GM19452 (cell line): ENCODE results near the gene GNG12.

Experiments used
- ATAC-seq: cut with Tn5 transposase; IDR thresholded peaks from one replicate; pipeline ENCODE4 v1.9.1; 2021; ENCODE audit not compliant: unreplicated experiment

The GNG12 gene

DNA sequence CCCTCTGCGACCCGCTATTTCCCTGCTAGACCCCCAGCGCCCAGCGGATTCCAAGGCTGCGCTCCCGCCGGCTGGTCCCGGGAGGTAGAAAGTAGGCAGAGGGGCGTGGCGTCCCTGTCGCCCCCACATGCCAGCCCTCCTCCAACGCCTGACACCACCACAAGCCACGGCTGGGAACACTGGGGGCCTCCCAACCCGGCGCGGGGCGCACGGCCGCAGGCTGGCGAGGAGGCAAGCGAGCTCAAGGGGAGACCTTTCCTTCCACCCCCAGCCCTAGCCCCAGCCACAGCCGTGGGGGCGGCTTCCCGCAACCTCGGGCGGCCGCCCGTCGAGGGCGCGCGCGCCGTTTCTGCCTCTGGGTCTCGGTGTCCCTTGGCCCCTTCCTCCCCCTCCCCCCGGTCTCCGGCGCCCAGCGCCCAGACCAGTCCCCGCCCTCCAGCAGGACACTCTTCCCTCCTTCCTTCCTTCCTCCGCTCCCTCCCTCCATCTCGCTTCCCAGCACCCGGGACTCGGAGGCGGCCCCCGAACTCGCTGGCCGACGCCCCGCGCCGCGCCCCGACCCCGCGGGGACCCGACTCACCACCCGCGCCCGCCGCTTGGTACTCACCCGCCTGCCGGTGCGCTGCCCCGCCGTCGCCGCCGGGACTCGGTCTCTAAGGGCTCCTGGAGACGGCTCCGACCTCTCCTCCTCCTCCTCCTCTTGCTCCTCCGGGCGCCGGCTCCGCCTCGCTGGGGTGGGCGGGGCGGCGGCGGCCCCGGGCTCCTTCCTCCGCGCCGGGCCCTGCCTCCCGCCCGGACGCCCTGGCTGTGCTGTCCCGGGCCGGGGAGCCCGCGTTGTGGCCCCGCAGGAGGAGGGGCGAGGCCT lies at the start of gene GNG12:
TSS of gene GNG12 (minus strand) at position 731 of the 865 bp plus-strand sequence. CDS start 125,781 bp downstream, outside the sequence.
- peak; percentile 46 for ATAC-seq

DNA sequence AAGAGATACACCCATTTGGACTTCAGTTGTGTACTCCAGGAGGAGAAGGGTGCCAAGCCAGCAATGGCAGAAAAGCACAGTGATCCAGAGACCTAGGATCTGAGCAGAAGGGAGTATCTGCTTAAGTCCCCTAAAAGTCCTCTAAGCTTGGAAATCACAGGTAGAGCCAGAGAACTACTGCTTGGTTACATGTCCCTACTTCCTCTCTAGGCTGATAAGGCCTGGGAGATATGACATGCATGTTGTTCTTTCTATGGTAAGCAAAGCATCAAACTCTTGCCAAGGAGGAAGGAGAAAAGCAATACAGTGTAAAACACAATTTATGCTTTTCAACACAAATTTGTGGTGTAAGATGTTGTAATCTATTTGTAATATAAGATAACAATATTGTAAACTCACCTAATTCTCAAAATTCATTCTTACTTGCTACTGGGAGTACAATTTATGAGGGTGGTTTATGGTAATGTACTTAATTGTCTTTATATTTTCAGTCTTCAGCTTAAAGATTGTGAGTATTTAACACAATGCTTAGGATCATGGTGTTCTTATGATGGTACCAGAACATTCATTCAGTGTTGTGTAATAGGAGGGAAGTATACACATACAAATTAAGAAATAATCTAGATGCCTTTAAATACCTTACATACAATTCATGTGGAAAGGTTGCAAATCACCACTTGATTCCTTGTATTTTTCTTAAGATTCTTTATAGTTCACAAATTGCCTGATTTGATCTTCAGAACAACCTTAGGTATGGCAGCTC lies 49.1 kb upstream of the GNG12 start:
- no peak for ATAC-seq

DNA sequence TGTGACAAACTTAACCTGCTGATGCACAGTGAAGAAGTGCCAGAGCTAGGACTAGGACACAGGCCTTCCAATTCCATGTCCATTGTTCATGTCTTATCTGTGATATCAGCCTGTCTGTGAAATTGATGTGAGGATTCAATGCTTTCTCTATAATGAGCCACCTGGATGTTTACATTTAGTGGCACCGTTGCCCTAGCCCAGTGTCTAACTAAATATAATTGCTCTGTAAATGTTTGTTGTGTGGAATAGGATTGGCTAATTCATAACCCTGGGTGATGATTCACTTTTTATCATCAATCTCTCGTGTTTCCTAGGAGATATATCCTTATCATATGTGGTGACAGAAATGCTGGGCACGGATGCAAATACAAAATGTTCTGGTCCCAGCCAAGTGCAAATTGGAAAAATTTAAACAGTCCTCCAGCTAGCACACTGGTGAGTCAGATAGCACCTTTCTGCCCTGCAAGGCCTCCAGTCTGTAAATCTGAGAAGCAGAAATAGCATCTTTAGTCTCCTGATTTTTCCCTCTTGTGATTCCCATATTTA lies 46.9 kb upstream of the GNG12 start:
- ATAC-seq, result no peak

DNA sequence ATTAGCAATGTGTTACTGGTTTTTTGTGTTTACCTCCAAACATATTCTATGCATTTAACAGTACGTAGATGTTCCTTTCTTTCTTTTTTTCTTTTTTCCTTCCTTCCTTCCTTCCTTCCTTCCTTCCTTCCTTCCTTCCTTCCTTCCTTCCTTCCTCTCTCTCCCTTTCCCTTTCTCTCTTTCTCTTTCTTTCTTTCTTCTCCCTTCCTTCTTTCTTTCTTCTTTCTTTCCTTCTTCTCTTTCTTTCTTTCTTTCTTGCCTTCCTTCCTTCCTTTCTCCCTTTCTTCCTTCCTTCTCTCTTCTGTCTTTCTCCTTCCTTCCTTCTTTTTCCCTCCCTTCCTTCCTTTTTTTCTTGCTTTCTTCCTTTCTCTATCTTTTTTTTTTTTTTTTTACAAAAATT lies 46.2 kb upstream of the GNG12 start:
- ATAC-seq, result no peak

DNA sequence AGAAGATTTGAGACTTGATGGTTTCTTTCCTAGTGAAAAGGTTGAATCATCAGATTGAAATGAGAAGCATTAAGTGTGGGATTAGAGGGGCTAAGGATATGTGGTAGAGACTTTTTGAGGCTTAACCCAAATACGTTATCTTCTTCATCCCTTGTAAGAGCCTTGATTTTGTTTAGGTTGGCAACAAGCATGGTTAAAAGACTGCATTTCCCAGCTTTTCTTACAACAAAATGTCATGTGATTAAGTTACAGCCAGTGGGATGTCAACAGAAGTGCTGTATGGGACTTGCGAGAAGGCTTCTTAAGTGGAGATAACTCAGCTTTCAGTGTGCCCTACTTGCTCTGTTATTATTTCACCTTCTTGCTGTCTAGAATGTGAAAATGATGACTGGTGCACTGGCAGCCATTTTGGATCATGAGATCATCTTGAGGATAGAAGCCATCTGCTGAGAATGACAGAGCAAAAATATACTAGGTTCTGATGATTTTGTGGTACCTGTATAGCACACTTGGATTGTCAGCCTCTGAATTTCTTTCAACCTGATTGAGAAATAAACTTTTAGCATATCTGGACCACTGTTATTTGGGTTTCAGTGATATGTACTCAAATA lies 41.3 kb upstream of the GNG12 start:
- ATAC-seq, result no peak

DNA sequence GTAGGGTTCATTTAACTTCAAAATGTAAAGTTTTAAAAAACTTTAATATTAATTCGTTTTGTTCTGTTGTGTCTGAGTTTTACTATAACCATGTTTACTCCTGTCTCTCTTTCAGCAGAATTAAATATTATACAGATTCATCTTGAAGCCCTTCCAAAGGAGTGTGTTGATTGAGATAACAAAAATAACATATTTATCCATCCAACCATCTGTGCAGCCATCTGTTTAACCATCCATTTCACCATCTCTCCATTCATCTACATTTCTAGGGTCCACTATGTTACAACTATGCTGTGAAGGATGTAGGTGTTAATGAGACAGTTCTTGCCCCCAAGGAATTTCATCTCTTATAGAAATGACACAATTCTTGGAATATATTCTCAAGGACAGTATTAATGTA lies 36.0 kb upstream of the GNG12 start:
- no peak for ATAC-seq

DNA sequence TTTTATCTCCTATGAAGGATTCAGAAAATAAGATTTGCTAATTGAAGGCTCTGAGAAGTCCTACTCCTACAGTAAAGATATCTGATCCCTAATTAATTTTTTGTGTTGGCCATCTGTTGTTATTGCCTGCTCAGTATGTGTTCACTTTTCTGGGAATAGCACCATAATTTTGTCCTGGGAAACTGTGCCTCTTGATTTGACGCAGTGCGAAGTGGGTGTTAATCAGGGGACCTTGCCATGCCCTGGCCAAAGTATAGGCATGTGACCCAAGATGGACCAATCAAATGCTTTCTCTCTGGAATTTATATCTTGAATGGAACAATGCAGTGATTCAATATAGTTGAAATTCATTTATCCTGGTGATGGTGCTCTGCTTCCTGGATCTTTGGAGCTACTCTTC lies 30.4 kb upstream of the GNG12 start:
- ATAC-seq, result no peak

DNA sequence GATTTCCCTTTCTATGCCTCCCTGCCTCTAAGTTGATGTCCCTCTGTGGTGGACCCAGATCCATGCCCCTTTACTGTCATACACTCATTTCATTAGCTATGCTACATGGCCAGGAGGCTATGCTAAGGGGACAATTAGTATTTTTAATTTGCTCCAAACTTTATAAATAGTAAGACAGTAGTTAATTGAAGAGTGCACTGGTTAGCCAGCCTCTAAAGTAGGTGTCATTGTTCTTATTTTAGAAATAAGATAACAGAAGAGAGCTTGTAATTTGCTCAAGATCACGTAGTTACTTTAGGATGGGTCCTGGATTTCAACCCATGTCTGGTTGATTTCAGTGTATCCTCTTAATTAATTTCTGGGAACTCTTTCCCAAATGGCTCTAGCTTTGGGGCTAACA lies 29.4 kb upstream of the GNG12 start:
- no peak for ATAC-seq

DNA sequence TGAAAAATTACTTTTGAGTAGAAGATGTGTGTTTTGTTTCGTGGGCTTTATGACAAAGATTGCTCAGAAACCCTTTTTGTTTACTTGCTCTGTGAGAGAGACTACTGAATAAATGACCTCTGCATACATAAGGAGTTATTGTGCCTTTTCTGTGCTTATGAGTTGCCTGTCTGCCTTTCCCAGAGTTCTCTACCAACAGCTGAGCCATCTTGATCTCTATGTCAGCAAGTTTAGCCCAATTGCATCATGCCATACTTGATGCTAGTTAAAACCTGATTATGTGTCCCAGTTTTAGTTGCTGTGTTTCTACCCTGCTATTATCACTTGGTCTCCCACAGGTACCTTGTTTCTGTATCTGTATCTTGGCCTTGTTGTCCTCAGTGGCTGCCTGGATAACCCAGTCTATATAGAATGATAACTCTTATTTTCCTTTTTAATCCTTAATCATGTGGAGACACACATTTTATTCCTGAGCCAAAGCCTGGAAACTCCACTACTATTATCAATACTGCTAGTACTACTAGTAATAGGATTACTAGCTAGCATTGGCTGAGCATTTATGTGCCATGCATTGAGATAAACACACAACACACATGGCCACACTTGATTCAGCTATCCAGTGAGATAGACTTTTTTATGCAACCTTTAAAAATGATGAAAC lies 28.7 kb upstream of the GNG12 start:
- no peak for ATAC-seq

DNA sequence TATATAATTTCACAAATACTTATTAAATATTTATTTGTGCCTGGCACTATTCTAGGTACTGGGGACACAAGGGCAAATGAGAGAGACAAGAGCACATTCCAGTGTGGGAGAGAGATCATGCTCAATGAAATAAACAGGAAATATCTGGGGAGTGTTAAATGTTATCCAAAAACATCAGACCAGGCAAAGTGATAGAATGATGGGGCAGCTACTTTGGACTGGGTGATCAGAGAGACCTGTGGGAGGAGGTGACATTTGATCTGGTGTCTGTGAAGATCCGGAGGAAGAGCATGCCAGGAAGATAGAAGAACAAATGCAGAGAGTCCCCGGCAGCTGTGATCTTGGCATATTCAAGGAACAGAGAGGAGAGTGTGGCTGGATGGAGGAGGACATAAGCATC lies 27.5 kb upstream of the GNG12 start:
- ATAC-seq, result no peak

DNA sequence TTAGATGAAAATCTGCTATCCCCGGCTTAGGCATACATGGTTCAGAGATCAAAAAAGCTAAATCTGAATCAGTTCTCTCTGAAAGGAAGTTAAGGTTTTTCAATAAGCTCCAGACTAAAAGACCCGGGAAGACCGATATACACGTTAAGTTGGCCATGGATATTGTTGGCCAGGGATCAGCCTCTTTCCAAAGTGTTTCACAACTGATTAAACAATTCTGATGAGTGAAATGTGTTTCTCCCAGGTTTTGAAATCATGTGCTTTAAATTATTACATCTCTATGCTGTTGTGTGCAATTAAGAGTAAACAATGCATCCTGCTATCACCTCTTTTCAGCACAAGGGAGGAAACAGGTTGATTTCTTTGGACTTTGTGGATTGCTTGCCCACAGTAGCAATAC lies 23.7 kb upstream of the GNG12 start:
- ATAC-seq, result no peak

DNA sequence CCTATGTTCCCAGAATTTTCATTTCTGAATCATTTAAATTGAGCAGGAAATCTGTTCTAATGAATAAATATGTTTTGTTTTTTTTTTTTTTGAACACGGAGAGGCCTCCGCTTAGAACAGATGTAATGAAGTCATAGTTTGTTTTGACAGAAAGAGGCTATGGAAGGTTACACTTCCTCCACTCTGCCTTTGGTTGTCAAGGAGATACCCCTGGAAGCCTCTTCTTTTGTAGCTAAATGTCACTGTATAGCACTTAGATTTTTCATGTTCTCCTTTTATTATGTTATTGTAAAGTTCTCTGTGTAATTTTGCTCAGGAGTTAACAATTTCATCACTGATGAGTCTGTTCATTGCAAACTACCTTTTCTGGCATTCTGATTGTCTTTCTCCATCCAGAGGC lies 22.7 kb upstream of the GNG12 start:
- no peak for ATAC-seq

DNA sequence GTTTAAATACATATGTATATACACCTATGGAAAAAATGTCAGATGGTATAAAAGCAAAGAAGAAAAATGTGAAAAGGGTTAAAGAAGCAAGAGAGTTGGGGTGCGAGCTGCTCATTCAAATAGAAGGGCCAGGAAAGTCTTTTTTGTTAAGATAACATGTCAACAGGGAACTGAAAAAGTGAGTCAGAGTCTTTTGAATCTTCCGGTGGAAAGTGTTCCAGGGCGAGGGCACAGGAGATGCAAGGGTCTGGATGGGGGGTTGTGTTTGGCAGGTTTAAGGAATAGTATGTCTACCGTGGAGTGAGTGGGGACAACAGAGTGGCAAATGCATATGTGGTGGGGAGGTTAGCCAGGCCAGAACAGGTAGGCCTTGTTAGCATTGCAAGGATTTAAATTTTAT lies 22.2 kb upstream of the GNG12 start:
- ATAC-seq, result no peak

DNA sequence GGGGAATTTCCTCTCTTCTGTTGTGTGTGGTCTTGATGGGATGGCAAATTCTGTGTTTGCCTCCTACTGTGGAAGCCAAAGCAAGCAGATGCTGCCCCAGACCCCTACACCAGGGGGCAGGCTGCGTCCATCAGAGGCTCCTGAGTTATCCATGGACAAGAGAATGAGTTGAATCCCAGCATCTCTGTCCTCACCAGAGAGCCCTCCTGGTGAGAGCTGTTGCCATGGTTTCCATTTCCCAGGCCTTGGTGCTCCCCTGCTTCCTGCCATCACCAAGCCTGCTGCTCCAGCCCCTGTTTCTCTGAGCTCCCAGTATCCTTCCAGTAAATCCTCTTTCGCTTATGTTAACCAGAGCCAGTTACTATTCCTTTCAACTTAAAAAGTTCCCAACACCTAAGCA lies 20.4 kb upstream of the GNG12 start:
- ATAC-seq, result no peak

DNA sequence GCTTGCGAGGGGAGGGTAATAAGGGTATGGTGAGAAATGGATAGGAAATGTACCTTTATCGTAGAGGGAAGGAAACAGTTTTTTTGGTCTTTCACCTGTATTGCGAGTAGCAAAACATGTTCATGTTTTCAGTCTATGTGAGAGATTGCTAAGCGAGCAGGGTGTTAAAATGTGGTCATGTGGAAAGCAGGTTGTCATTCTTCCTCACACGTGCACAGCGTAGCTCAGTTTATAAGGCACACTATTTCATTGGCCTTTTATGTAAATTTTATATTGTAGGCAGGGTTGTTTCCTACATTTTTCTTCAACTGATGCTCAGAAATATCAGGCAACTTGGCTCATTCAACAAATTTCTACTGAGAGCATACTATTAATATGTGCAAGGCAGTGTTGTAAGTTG lies 18.5 kb upstream of the GNG12 start:
- no peak for ATAC-seq

DNA sequence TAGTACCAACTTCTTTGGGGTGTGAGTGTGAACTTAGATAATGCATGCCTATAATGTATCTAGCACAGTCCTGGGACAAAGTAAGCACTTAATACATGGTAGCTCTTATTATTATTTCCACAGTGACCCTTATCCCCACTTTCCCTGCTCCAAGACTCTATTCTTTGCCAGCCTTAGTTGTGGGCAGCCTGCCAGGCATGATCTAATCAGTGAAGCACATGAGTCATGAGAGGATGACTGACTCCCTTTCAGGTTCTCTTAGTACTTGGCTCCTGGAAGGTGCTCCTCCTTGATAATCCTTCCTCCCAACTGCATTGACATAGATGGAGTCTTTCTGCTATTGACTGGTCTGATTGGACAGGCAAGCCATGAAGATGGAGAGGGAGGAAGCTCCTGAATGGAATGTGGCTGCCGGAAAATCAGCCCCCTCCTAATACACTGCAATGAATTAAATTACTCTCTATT lies 17.4 kb upstream of the GNG12 start:
- no peak for ATAC-seq

DNA sequence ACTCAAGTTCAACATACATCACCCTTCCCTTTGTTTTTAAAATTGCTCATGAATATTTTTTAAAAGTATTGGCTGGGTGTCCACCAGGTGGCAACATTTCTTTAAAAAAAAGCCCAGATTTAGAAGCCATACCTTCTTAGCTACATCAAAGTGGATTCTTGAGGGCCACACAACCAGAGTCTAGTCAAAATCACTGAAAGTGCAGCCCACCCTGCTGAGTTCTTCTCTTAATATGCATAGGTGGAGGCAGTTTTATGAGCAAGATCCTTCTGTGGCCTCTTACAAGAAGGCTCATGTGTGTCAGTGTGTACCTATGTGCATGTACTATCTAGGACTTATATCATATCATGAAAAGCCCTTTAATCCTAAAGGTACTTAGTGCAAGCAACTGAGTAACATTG lies 16.9 kb upstream of the GNG12 start:
- ATAC-seq, result no peak

DNA sequence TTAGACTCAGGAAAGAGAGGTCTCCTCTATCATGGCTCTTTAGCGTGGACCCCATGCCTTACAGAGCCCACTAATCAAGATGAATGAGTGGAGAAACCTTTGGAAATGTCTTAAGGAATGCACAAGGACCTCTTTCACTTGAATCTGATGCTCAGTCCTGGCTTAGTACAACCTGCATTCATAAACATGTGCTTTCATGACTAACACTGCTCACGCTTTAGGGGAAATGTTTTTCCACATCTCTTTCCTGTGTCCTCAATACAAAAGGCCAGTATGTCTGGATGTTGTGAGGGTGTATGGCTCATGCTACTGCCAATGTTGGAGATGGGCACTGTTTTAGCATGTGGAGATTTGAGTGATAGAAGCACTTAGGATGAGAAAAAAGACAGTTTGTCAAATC lies 14.2 kb upstream of the GNG12 start:
- no peak for ATAC-seq

DNA sequence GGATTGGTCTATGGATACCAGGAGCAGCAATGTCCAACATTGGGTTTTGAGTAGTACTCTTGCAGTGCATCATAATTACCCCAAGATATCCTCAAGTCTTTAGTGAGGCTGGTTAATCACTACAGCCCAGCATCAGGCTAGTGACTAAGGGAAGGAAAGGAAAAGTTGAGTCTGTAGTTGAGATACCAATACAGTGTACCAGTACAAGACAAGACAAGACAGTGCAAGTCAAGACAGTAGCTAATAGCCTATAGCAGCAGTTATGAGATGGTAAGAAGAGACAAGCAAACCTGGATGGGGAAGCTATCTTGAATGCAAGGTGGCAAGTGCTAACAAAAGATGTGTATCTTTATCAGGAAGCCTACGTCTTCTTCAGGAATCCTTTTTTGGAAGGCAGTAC lies 13.3 kb upstream of the GNG12 start:
- no peak for ATAC-seq

DNA sequence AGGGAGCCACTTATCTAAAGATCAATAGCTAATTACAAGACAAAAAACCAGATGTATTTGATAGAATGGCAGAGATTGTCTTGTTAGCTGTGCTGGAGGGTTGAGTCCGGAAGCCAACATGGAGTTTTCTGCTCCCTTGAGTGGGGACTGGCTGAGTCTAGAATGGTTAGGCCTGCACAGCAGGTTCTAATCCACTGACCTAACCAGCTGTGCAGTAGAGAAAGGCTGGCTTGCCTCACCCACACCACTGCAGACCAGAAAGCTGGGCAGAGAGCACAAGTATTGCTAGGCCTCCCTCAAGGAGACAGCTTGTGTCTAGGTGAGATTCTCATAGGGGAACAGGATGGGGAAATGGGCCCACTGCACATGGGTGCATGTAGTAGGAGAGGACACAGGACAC lies 11.7 kb upstream of the GNG12 start:
- no peak for ATAC-seq

DNA sequence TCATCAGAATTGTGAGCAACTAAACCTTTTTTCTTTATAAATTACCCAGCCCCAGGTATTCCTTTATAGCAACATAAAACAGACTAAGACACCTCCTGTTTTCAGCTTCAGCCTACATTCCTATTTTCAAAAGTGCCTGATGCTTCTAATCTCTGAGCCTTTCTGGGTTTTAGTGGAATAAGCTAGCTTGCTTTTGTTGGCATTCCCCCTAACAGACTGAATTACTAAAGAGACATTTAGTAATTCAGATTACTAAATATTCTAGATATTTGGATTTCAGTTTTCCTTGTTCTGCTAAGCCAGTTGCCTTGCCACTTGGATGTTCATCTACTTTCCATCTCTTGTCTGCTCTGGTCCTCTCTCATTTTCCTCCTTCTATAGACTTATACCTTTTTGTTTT lies 10.5 kb upstream of the GNG12 start:
- ATAC-seq, result no peak
